DMS79 (cell line): ENCODE results near the gene INTS6.

Source experiments
- DNase-seq: peaks from one replicate; lab custom pipeline; 2025; lab: John Stamatoyannopoulos, UW

The INTS6 gene

GRCh38 chr13:51318876-51319275, 134.0 kb downstream of the INTS6 start:
- DNase-seq: no peak

GRCh38 chr13:51318015-51318414, 134.8 kb downstream of the INTS6 start:
- DNase-seq: no peak

- DNase-seq: no peak
Measured at GRCh38 chr13:51317262-51317661, 135.6 kb downstream of the INTS6 start.

GRCh38 chr13:51313619-51314018, 139.2 kb downstream of the INTS6 start:
- no peak for DNase-seq

- no peak for DNase-seq
Measured at GRCh38 chr13:51311957-51312520, 140.8 kb downstream of the INTS6 start.
